ENCODE measurements around the gene TGOLN2. TPM values are rescaled to one million over a fixed set of nuclear protein-coding genes. Genes with fewer than 3 reads are reported as not detected.

The TGOLN2 gene
- total and polyA plus RNA-seq, 10 of the 15 experiments (the other 5 are each of a cell fraction or from before 2014, with no cell fraction given), result 13.8 to 92.3 (median 49.4) TPM

- TF ChIP-seq YBX1 (IDR thresholded peaks at IDR 0.05) (no peak), POLR2AphosphoS5 (IDR thresholded peaks at IDR 0.05; ENCODE audit: low read length) (no peak)
Measured at GRCh38 chr2:85327160-85327821, 498 bp downstream of the TGOLN2 start (continued).

DNA sequence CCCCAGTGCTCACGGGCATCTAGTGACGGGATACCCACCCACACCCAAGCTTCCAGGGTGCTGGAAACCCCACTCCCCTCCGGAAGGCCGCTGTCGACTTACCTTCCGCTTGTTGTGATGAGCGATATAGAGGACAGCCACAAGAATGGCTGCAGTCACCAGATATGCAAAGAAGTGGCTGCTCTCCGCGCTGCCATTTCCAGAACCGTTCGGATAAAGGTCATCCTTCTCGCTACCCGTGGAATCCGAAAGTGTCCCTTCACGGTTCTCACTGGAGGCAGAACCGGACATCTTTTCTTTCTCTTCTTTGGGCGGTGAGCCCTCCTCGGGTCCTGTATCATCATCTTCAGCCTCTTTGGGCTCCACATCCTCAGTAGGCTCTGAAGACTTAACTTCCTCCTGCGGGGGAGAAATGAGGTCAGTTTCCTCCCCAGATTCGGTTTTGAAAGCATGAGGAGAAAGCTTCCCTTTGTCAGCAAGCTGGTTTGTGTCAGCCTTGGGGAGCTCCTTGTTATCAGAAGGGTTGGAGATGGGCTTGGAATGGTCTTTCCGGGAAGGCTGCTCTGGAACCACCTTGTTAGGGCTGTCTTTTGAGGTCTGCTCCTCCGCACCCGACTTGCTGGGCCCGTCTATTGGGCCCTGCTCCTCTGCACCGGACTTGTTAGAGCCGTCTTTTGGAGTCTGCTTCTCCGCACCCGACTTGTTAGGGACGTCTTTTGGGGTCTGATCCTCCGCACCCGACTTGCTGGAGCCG is 1.2 kb downstream of the TGOLN2 start:
- H3K36me3 ChIP-seq (ENCODE audit: control insufficient read depth in 2 of 2, insufficient read depth in 2 of 2, low read length in 1 of 2), result peaks cover 10 to 28% of the 10 kb centered on the region in 2 experiments
- H3K4me2 ChIP-seq (ENCODE audit: control insufficient read depth, insufficient read depth), result peak overlapping the region; percentile 86
- DNase-seq (ENCODE audit: low read depth, low spot score) (no peak), ATAC-seq (peak; percentile 31), FAIRE-seq (no peak)
- H3K79me2 ChIP-seq (ENCODE audit: control insufficient read depth, insufficient read depth, low read length), result peaks cover 64% of the 10 kb centered on the region
- peaks cover 16% of the 10 kb centered on the region for H3K4me1 ChIP-seq (ENCODE audit: control insufficient read depth, insufficient read depth, low read length)
- no peaks in the 10 kb centered on the region for H3K9me3 ChIP-seq (replicated peaks; ENCODE audit: control insufficient read depth, insufficient read depth, low read length)
- ChIA-PET POLR2A (interaction anchor here (0.6 to 3.5 kb wide), 10 partner anchors 8 to 877 kb away, joined by 3 to 20 read pairs (median 6); partner anchors contain the start of genes ELMOD3, MAT2A and RETSAT), SMC1A (ENCODE audit: uncharacterized antibody, unreplicated experiment) (interaction anchor here (1.4 to 2.2 kb wide), 3 partner anchors 17 to 30 kb away, joined by 3 to 6 read pairs (median 5); no protein-coding TSS in a partner anchor), CTCF (interaction anchor here (1.2 to 2.7 kb wide), 4 partner anchors 27 to 93 kb away, joined by 3 to 17 read pairs (median 5); partner anchors contain the start of genes ELMOD3 and RETSAT), RAD21 (ENCODE audit: unreplicated experiment) (interaction anchor here (0.8 to 2.4 kb wide), 9 partner anchors 12 to 382 kb away, joined by 3 to 6 read pairs (median 3); partner anchors contain the start of genes ELMOD3, RETSAT and RNF181)
- no peaks in the 10 kb centered on the region for H3K27me3 ChIP-seq (replicated peaks in 1 of 2; ENCODE audit: control insufficient read depth in 2 of 2, insufficient read depth in 2 of 2, low read length in 1 of 2)
- H3K4me3 ChIP-seq, result peak overlapping the region; percentile 98
- in situ Hi-C loops (cut with MboI), result no loop called here
- no TSS peak for BruUV-seq (replicated peaks)
- H4K20me1 ChIP-seq (ENCODE audit: control insufficient read depth, insufficient read depth), result peaks cover 10% of the 10 kb centered on the region
- peak overlapping the region; percentile 35; the same call in 1 of the 2 replicates for H2AFZ ChIP-seq (ENCODE audit: control insufficient read depth, low read depth, low read length)
- WGBS (ENCODE audit: insufficient coverage, insufficient replicate concordance, low lambda C conversion rate, missing lambda C conversion rate), result under 1% methylated on average over 32 of the region's 32 CpGs
- H3K27ac ChIP-seq (ENCODE audit: control insufficient read depth, insufficient read depth), result peak overlapping the region; percentile 99
- peak overlapping the region; percentile 97 for H3K9ac ChIP-seq (ENCODE audit: control insufficient read depth, insufficient read depth, low read length)
- intact Hi-C loops (cut with micrococcal nuclease; ENCODE audit: unreplicated experiment), result loop anchor here (5.0 kb wide), 1 partner anchor 226 kb away; no protein-coding TSS in a partner anchor
- TF ChIP-seq TAF1 (IDR thresholded peaks at IDR 0.05; ENCODE audit: borderline replicate concordance, low read depth, low read length) (peak; percentile 26; the same call in 1 of the 2 replicates), ATF2 (IDR thresholded peaks at IDR 0.05; ENCODE audit: low read length) (peak; percentile 3; the same call in 1 of the 2 replicates), IKZF2 (IDR thresholded peaks at IDR 0.05) (no peak), JUNB (IDR thresholded peaks at IDR 0.05) (0 out of 2 replicates have a peak, but pooled peaks have one; percentile 22), ETV6 (conservative IDR thresholded peaks at IDR 0.05 in 1 of 2, IDR thresholded peaks at IDR 0.05 in 1 of 2; ENCODE audit: borderline replicate concordance in 1 of 2, low read depth in 1 of 2) (peak in 1 of 2 experiments; percentile 78; a peak in 2 of 4 replicates), ATF7 (IDR thresholded peaks at IDR 0.05; ENCODE audit: low read depth) (peak; percentile 66), POLR2A (IDR thresholded peaks at IDR 0.05; ENCODE audit: low read depth, low read length) (peak; percentile 52; the same call in 1 of the 2 replicates), YY1 (IDR thresholded peaks at IDR 0.05; ENCODE audit: low read depth, low read length) (peak; percentile 75), TCF12 (IDR thresholded peaks at IDR 0.05; ENCODE audit: low read depth, low read length) (no peak), GABPA (IDR thresholded peaks at IDR 0.05; ENCODE audit: low read depth) (0 out of 2 replicates have a peak, but pooled peaks have one; percentile 23), ASH2L (IDR thresholded peaks at IDR 0.05; ENCODE audit: borderline replicate concordance, low read depth) (no peak)
- TF ChIP-seq, protein P1, sequence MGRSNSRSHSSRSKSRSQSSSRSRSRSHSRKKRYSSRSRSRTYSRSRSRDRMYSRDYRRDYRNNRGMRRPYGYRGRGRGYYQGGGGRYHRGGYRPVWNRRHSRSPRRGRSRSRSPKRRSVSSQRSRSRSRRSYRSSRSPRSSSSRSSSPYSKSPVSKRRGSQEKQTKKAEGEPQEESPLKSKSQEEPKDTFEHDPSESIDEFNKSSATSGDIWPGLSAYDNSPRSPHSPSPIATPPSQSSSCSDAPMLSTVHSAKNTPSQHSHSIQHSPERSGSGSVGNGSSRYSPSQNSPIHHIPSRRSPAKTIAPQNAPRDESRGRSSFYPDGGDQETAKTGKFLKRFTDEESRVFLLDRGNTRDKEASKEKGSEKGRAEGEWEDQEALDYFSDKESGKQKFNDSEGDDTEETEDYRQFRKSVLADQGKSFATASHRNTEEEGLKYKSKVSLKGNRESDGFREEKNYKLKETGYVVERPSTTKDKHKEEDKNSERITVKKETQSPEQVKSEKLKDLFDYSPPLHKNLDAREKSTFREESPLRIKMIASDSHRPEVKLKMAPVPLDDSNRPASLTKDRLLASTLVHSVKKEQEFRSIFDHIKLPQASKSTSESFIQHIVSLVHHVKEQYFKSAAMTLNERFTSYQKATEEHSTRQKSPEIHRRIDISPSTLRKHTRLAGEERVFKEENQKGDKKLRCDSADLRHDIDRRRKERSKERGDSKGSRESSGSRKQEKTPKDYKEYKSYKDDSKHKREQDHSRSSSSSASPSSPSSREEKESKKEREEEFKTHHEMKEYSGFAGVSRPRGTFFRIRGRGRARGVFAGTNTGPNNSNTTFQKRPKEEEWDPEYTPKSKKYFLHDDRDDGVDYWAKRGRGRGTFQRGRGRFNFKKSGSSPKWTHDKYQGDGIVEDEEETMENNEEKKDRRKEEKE (IDR thresholded peaks at IDR 0.05), result no peak
